Measurements from ENCODE around the gene EIF4H.
"Not testable (repeated sequence)": the region's sequence is repeated elsewhere in the genome, so short reads cannot be mapped to it uniquely, and the experiment has no call there.

Gene EIF4H

GRCh38 chr7:74173866-74174605, at the start of gene EIF4H:
TSS of gene EIF4H (plus strand) at chr7:74174356. CDS start at chr7:74174384, 28 bp downstream.
- peak; percentile 91 for DNase-seq (ENCODE audit: low spot score)

DNA sequence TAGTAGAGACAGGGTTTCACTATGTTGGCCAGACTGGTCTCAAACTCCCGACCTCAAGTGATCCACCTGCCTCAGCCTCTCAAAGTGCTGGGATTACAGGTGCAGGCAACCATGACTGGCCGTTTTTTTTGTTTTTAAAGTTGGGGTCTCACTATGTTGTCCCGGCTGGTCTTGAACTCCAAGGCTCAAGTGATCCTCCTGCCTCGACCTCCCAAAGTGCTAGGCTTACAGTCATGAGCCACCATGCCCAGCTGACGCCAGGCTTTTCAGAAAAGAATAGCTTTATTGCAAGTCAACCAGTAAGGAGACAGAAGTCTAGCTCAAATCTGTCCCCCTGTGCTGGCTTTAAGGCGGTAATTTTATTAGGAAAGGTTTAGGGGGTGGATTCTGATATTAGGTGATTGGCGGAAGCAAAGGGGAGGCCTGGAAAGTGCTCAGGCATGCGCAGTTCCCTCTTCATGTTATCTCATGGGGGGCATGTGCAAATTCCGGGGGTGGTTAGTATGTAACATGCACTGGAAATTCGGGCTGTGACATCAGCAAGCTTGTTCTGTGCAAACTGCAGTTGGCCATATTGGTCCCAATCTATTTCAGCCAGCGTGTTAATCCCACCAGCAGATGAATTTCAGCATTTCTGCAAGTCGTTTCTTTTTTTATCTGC, 47.8 kb upstream of the EIF4H start:
- DNase-seq (ENCODE audit: low spot score), result no peak

GRCh38 chr7:74129887-74130286, 44.3 kb upstream of the EIF4H start:
- no peak for DNase-seq (ENCODE audit: low spot score)

DNA sequence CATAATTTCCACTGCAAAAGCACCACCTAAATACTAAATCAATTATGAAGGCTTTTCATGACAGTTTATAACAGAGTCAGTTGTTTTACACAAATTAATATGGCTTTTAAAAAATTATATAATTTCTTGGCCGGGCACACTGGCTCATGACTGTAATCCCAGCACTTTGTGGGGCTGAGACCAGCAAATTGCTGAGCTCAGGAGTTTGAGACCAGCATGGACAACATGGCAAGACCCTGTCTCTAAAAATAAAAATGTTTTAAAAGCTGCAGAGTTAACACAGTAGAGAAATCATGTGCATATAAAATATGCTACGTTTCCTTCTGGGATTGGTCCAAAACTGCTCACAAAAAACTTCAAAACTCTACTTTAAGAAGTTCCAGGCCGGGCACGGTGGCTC, 43.6 kb upstream of the EIF4H start:
- DNase-seq (ENCODE audit: low spot score), result no peak

- DNase-seq (ENCODE audit: low spot score), result no peak
These were observed 40.0 kb upstream of the EIF4H start for GRCh38 chr7:74134117-74134620.

- no peak for DNase-seq (ENCODE audit: low spot score)
These were observed 35.8 kb upstream of the EIF4H start for GRCh38 chr7:74138334-74138867.

- no peak for DNase-seq (ENCODE audit: low spot score)
These were observed 35.0 kb upstream of the EIF4H start for GRCh38 chr7:74138945-74139843.

DNA sequence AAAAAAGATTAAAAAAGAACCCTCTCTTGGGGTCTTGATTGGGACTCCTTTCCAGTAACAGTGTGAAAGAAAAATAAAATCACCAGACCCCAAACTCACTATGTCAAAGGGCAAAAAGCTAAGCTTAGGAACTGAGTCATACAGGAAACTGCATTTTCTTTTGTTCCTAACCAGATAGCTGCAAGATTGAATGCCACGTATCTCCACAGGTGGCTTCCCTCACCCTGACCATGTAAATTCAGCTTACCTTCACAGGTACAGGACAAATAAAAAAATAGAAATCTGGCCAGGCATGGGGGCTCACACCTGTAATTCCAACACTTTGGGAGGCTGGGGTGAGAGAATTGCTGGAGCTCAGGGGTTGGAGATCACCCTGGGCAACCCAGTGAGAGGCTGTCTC, 32.5 kb upstream of the EIF4H start:
- DNase-seq (ENCODE audit: low spot score), result no peak

- no peak for DNase-seq (ENCODE audit: low spot score)
These were observed 30.8 kb upstream of the EIF4H start for GRCh38 chr7:74143383-74143782.

DNA sequence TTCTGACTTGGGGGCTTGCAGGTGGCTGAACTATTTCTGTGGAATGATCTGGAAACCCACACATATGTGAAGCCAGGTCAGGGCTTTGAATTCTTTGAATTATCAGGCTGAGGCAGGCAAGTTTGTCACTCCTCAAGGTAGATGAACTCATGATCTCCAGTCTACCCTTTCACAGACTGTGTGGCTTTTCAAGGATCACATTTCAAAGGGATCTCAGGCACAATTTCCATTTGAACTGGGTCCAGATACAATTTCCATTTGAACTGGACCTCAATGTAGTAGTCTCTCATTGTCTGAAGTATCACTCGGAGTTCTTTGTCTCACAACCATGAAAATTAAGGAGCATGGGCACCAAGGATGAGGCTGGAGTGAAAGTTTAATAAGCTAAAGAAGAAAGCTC, 25.7 kb upstream of the EIF4H start:
- no peak for DNase-seq (ENCODE audit: low spot score)

GRCh38 chr7:74149071-74149470, 25.1 kb upstream of the EIF4H start:
- no peak for DNase-seq (ENCODE audit: low spot score)

DNA sequence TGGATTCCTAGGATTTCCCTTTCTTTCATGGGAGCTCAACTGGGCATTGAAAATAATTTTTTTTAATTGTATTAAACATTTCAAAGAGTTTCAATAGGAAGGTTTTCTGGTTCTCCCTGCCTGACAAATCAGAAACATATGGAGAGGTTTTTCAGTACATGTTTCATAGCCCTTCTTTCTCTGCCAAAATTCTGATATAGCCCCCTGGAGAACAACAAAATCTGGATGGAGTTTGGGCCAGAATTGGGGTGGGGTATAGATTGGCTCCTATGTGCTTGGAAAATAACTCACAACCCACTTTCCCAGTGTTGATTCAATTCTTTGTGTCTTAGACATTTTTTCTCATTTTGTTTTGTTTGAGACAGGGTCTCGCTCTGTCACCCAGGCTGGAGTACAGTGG, 24.6 kb upstream of the EIF4H start:
- DNase-seq (ENCODE audit: low spot score), result no peak

GRCh38 chr7:74153736-74154135, 20.4 kb upstream of the EIF4H start:
- no peak for DNase-seq (ENCODE audit: low spot score)

DNA sequence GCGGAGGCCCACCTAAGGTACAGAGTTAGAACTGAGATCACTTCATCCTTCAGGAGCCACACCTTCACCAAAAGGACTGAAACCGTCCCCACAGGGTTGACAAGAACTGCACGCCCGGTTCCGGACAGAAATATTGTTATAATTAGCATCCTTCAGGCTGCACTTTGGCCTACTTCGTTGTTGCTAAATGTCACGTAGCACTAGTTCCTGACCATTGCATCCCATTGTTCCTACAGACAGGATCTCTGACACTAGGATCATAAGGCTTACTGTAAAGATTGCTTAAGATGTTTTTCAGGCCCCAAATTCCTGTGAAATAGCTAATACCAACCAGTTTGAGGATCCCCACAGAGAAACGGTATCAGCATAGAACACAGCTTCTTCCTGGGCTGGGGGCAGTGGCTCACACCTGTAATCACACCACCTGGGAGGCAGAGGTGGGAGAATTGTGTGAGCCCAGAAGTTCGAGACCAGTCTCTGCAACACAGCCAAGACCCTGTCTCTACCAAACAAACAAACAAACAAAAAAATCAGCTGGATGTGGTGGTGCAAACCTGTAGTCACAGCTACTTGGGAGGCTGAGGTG, 18.3 kb upstream of the EIF4H start:
- DNase-seq (ENCODE audit: low spot score), result no peak

DNA sequence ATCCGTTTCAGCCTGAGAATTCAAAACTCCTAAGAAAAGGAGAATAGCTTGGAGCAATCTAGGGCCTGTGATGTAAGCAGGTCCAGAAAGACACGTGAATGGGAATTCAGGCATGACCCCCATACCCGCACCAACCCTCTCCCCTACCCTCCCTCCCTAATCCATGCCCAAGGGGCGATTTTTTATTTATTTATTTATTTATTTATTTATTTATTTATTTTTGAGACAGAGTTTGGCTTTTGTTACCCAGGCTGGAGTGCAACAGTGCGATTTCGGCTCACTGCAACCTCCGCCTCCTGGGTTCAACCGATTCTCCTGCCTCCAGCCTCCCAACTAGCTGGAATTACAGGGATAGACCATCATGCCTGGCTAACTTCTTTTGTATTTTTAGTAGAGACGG, 16.6 kb upstream of the EIF4H start:
- DNase-seq (ENCODE audit: low spot score), result no peak

- DNase-seq (ENCODE audit: low spot score), result no peak
These were observed 9.1 kb upstream of the EIF4H start for GRCh38 chr7:74164985-74165456.

DNA sequence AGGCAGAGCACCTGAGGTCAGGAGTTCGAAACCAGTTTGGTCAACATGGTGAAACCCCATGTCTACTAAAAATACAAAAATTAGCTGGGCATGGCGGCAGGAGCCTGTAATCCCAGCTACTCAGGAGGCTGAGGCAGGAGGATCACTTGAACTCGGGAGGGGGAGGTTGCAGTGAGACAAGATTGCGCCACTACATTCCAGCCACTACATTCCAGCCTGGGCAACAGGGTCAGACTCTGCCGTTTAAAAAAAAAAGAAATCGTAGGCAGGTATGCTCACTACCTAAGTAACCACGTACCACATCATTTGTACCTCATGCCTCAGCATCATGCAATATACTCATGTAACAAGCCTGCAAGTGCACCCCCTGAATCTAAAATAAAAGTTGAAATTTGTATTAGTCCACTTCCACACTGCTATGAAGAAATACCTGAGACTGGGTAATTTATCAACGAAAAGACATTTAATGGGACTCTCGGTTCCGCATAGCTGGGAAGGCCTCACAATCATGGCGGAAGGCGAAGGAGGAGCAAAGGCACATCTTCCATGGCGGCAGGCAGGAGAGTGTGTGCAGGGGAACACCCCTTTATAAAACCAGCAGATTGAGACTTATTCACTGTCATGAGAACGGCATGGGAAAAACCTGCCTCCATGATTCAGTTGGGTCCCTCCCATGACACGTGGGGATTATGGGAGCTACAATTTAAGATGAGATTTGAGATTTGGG, 8.1 kb upstream of the EIF4H start:
- DNase-seq (ENCODE audit: low spot score), result no peak

GRCh38 chr7:74167324-74167723, 6.8 kb upstream of the EIF4H start:
- not testable (repeated sequence) for DNase-seq (ENCODE audit: low spot score)

GRCh38 chr7:74173074-74173473, 1.1 kb upstream of the EIF4H start:
- DNase-seq (ENCODE audit: low spot score), result no peak

DNA sequence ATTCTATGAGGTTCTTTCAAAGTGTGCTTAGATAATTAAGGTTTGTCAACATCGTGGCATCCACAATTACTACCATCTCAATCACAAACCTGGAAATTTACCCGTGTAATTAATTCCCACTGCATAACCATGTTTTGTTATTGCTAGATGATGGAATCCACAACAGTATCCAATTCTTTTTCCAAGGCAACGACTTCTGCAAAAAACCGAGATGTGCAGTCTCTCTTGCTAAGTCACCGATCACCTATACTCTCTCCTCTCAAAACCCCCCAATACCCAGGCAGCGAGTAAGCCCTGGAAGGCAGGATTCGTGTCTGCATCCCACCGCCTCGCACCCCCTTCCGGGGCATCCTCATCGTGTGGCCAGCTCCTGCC, 678 bp upstream of the EIF4H start:
- DNase-seq (ENCODE audit: low spot score), result no peak

- DNase-seq (ENCODE audit: low spot score), result peak; percentile 35
These were observed 488 bp downstream of the EIF4H start for GRCh38 chr7:74174606-74175082.
